ENCODE measurements around the gene XAGE5. TPM values are rescaled to one million over a fixed set of nuclear protein-coding genes. Genes with fewer than 3 reads are reported as not detected.

The XAGE5 gene, protein sequence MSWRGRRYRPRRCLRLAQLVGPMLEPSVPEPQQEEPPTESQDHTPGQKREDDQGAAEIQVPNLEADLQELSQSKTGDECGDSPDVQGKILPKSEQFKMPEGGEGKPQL
- total RNA-seq, result not detected in 2 replicates

GRCh38 chrX:52811065-52811625 lies at the start of gene XAGE5:
TSS of gene XAGE5 (plus strand) at chrX:52811287. CDS start at chrX:52812567, 1,280 bp downstream.

DNA sequence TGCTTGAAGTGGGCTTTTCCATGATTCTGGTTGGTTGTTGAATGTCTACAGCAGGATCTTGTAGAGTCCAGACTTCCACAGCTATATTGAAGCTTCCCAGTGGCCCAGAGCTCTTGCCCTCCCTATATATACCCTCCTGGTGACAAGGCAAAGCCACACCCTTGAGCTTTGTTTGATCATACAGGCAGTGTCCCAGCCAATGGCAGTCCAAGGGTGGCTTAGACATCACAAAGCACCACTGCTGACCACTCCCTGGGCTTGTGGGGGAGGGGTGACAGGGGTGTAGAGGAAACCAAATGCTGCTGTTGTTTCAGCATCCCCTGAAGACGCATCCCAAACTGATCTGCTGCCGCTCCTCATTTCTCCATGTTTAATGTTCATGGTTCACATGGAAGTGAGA lies 13.8 kb upstream of the XAGE5 start, which contains the start of gene SPANXN5:
Gene SPANXN5, minus strand, starts transcription at position 101 of the 400 bp plus-strand sequence. Its CDS starts 79 bp downstream, at position 22.

Other genes with a start within 250 kb of the XAGE5 start
- gene SSX7, start 156.4 kb upstream of the XAGE5 start, total RNA-seq, result not detected in 2 replicates
- not detected in 2 replicates for gene SSX2, start 104.1 kb upstream of the XAGE5 start, total RNA-seq
- gene SSX2B, start 60.0 kb upstream of the XAGE5 start, total RNA-seq, result not detected in 2 replicates
- not detected in 2 replicates for gene SPANXN5, start 13.9 kb upstream of the XAGE5 start, total RNA-seq
- gene XAGE3, start 56.8 kb downstream of the XAGE5 start, total RNA-seq, result not detected in 2 replicates
- gene FAM156B, start 86.0 kb downstream of the XAGE5 start, total RNA-seq, result 5.0 and 10.1 TPM in 2 replicates
- gene FAM156A, start 147.2 kb downstream of the XAGE5 start, total RNA-seq, result 7.5 and 9.4 TPM in 2 replicates
- gene GPR173, start 237.5 kb downstream of the XAGE5 start, total RNA-seq, result 2.0 and 4.0 TPM in 2 replicates